Measurements from ENCODE around the gene PEDS1. TPM values are rescaled to one million over a fixed set of nuclear protein-coding genes. Genes with fewer than 3 reads are reported as not detected.

PEDS1 gene
- total and polyA plus RNA-seq, 10 of the 15 experiments (the other 5 are each of a cell fraction or from before 2014, with no cell fraction given) = 1.7 to 25.6 (median 16.8) TPM

DNA sequence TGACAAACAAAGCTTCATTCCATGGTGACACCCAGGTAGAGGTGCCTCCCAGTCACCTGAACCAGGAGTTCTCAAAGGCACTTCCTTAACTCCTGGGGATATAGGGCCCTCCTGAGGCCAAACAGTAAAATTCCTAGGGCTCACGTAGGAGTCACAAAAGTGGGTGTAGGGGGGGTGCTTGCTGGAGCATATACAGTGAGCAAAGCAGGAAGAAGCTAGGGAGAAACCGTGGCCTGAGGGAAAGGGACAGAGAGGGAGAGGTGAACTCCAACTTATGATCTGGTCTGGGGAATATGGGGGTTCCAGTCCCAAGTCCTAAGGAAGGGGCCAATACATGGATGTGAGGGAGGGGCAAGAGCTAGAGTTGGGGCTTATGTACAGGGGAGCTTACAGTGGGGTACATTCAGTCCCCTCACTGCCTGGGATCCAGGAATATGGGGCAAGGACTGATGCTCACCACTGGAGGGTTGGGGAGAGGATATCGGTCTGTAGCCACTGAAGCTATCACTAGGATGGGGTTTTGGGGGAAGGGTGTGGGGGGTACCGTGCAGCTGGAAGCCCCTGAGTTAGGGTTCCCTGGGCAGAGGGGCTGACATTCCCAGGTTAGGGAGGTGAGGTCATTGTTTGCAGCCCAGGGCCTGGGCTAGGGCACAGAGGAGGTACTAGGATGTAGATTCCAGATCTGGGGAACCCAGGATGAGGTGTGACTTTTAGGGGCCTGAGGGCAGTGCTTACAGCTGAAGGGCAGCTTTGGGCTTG, 950 bp downstream of the PEDS1 start (continued):
- TF ChIP-seq, protein P1, sequence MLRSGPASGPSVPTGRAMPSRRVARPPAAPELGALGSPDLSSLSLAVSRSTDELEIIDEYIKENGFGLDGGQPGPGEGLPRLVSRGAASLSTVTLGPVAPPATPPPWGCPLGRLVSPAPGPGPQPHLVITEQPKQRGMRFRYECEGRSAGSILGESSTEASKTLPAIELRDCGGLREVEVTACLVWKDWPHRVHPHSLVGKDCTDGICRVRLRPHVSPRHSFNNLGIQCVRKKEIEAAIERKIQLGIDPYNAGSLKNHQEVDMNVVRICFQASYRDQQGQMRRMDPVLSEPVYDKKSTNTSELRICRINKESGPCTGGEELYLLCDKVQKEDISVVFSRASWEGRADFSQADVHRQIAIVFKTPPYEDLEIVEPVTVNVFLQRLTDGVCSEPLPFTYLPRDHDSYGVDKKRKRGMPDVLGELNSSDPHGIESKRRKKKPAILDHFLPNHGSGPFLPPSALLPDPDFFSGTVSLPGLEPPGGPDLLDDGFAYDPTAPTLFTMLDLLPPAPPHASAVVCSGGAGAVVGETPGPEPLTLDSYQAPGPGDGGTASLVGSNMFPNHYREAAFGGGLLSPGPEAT (IDR thresholded peaks at IDR 0.05; ENCODE audit: low read depth) = 0 out of 2 replicates have a peak, but pooled peaks have one; percentile 22
- no peak for TF ChIP-seq FOXM1 (IDR thresholded peaks at IDR 0.05; ENCODE audit: low read depth, low read length)

DNA sequence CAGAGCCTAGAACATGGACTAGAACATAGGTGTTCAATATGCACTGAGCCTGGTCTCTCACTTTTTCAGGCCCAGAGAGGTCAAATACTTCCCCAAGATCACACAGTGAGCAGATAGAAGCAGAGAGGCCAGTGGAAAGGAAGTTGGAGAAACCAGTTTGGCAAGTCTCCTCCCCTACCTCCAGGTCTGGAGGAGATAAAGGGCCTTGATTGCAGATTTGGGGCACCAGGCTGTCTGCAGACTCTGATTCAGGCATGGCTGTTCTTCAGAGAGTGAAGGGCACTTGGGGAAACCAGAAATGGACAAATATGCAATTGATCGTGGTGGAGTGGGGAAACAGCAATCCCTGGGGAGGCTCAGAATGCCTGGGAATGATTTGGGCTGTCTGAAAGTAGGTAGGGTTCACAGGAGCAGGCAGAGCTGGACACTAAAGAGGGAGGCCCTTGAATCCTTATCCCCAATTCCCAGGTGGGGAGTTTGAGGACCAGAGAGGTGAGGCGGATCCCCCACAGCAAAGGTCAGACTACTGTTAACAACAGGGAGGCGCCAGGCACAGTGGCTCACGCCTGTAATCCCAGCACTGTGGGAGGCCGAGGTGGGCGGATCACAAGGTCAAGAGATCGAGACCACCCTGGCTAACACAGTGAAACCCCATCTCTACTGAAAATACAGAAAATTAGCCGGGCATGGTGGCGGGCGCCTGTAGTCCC, 2.3 kb downstream of the PEDS1 start:
- Histone ChIP-seq H3K4me3 (no peak overlapping the region), H3K4me2 (ENCODE audit: control insufficient read depth, insufficient read depth) (peak overlapping the region; percentile 67), H3K4me1 (ENCODE audit: control insufficient read depth, insufficient read depth, low read length) (peaks cover 22% of the 10 kb centered on the region), H3K9ac (ENCODE audit: control insufficient read depth, insufficient read depth, low read length) (no peak overlapping the region), H3K36me3 (ENCODE audit: control insufficient read depth in 2 of 2, insufficient read depth in 2 of 2, low read length in 1 of 2) (peaks cover 3 to 4% of the 10 kb centered on the region in 2 experiments; a peak in 3 of 4 replicates), H2AFZ (ENCODE audit: control insufficient read depth, low read depth, low read length) (no peak overlapping the region), H3K79me2 (ENCODE audit: control insufficient read depth, insufficient read depth, low read length) (peaks cover 57% of the 10 kb centered on the region), H3K27ac (ENCODE audit: control insufficient read depth, insufficient read depth) (no peak overlapping the region), H3K27me3 (replicated peaks in 1 of 2; ENCODE audit: control insufficient read depth in 2 of 2, insufficient read depth in 2 of 2, low read length in 1 of 2) (no peaks in the 10 kb centered on the region), H3K9me3 (replicated peaks; ENCODE audit: control insufficient read depth, insufficient read depth, low read length) (no peaks in the 10 kb centered on the region), H4K20me1 (ENCODE audit: control insufficient read depth, insufficient read depth) (no peaks in the 10 kb centered on the region)
- intact Hi-C loops (cut with micrococcal nuclease; ENCODE audit: unreplicated experiment) = loop anchor here (5.0 kb wide), 1 partner anchor 39 kb away; the partner anchor contains the start of gene UBE2V1
- ATAC-seq (no peak), FAIRE-seq (no peak), DNase-seq (ENCODE audit: low read depth, low spot score) (no peak)
- no TSS peak for BruUV-seq (replicated peaks)
- SMC1A ChIA-PET (ENCODE audit: uncharacterized antibody, unreplicated experiment) = interaction anchor here (1.3 to 3.6 kb wide), 4 partner anchors 30 to 172 kb away, joined by 3 to 28 read pairs (median 8); no protein-coding TSS in a partner anchor
- CTCF ChIA-PET = interaction anchor here (0.7 to 5.5 kb wide), 3 partner anchors 30 to 81 kb away, joined by 3 to 49 read pairs (median 28); no protein-coding TSS in a partner anchor
- RAD21 ChIA-PET (ENCODE audit: unreplicated experiment) = interaction anchor here (3.6 kb wide), 1 partner anchor 172 kb away, joined by 13 read pairs; no protein-coding TSS in a partner anchor
- POLR2A ChIA-PET = interaction anchor here (0.7 to 1.5 kb wide), 2 partner anchors 19 to 30 kb away, joined by 3 to 4 read pairs; no protein-coding TSS in a partner anchor
- TF ChIP-seq, protein P2, sequence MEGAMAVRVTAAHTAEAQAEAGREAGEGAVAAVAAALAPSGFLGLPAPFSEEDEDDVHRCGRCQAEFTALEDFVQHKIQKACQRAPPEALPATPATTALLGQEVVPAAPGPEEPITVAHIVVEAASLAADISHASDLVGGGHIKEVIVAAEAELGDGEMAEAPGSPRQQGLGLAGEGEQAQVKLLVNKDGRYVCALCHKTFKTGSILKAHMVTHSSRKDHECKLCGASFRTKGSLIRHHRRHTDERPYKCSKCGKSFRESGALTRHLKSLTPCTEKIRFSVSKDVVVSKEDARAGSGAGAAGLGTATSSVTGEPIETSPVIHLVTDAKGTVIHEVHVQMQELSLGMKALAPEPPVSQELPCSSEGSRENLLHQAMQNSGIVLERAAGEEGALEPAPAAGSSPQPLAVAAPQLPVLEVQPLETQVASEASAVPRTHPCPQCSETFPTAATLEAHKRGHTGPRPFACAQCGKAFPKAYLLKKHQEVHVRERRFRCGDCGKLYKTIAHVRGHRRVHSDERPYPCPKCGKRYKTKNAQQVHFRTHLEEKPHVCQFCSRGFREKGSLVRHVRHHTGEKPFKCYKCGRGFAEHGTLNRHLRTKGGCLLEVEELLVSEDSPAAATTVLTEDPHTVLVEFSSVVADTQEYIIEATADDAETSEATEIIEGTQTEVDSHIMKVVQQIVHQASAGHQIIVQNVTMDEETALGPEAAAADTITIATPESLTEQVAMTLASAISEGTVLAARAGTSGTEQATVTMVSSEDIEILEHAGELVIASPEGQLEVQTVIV (IDR thresholded peaks at IDR 0.05; ENCODE audit: borderline replicate concordance, partially characterized antibody) = no peak
- TF ChIP-seq RFX5 (IDR thresholded peaks at IDR 0.05; ENCODE audit: low read depth, low read length) (no peak), ATF7 (IDR thresholded peaks at IDR 0.05; ENCODE audit: low read depth) (no peak), STAT1 (conservative IDR thresholded peaks at IDR 0.05) (no peak), SMC3 (IDR thresholded peaks at IDR 0.05; ENCODE audit: borderline replicate concordance, low read length) (no peak), SMARCA5 (IDR thresholded peaks at IDR 0.05) (no peak), TCF7 (IDR thresholded peaks at IDR 0.05; ENCODE audit: borderline replicate concordance) (no peak), HDGF (IDR thresholded peaks at IDR 0.05) (no peak), NR2F1 (conservative IDR thresholded peaks at IDR 0.05) (no peak), SMAD5 (IDR thresholded peaks at IDR 0.05; ENCODE audit: low read depth) (no peak)
- TF ChIP-seq, protein P3, sequence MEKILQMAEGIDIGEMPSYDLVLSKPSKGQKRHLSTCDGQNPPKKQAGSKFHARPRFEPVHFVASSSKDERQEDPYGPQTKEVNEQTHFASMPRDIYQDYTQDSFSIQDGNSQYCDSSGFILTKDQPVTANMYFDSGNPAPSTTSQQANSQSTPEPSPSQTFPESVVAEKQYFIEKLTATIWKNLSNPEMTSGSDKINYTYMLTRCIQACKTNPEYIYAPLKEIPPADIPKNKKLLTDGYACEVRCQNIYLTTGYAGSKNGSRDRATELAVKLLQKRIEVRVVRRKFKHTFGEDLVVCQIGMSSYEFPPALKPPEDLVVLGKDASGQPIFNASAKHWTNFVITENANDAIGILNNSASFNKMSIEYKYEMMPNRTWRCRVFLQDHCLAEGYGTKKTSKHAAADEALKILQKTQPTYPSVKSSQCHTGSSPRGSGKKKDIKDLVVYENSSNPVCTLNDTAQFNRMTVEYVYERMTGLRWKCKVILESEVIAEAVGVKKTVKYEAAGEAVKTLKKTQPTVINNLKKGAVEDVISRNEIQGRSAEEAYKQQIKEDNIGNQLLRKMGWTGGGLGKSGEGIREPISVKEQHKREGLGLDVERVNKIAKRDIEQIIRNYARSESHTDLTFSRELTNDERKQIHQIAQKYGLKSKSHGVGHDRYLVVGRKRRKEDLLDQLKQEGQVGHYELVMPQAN (conservative IDR thresholded peaks at IDR 0.05) = no peak
- 84% methylated on average over 10 of the region's 10 CpGs for WGBS (ENCODE audit: insufficient coverage, insufficient replicate concordance, low lambda C conversion rate, missing lambda C conversion rate)
- in situ Hi-C loops (cut with MboI) = no loop called here

Data from GM12878 (cell line).